A549 (cell line): ENCODE measurements around the gene MCAT.

Experiments used
- CHD2 ChIP-seq: fragments of 150-350 bp; IDR thresholded peaks from 2 replicates; pipeline ENCODE4 v1.6.1; 2014; ENCODE audit warnings: low read length; ENCODE audit not compliant: partially characterized antibody
- EP300 ChIP-seq, 2 experiments: fragments of >200 bp; sonication (Bioruptor Twin); formaldehyde crosslinking; IDR thresholded peaks; 2 replicates in 1 of 2; 3 replicates in 1 of 2; pipeline ENCODE4 v1.6.1; 2016 to 2017
- RAD21 ChIP-seq, 2 experiments: fragments of >200 bp in 1 of 2; sonication (Bioruptor Twin) in 1 of 2; formaldehyde crosslinking in 1 of 2; IDR thresholded peaks in 1 of 2; conservative IDR thresholded peaks in 1 of 2; 2 replicates in 1 of 2; 3 replicates in 1 of 2; pipeline ENCODE4 v1.6.1; 2012 to 2018; ENCODE audit warnings: inconsistent platforms in 1 of 2
- TF ChIP-seq, protein P1 (sequence below): fragments of 450-650 bp; IDR thresholded peaks from 2 replicates; pipeline ENCODE4 v1.6.1; 2014; ENCODE audit warnings: antibody characterized with exemption
- TF ChIP-seq, protein P2 (sequence below): fragments of >200 bp; sonication (Bioruptor Twin); formaldehyde crosslinking; IDR thresholded peaks from 3 replicates; pipeline ENCODE4 v1.5.1; 2016

- TF ChIP-seq CHD2, result no peak
- TF ChIP-seq, protein P1, sequence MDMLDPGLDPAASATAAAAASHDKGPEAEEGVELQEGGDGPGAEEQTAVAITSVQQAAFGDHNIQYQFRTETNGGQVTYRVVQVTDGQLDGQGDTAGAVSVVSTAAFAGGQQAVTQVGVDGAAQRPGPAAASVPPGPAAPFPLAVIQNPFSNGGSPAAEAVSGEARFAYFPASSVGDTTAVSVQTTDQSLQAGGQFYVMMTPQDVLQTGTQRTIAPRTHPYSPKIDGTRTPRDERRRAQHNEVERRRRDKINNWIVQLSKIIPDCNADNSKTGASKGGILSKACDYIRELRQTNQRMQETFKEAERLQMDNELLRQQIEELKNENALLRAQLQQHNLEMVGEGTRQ, result no peak
- no peak for TF ChIP-seq EP300 (IDR thresholded peaks at IDR 0.05)
- TF ChIP-seq, protein P2, sequence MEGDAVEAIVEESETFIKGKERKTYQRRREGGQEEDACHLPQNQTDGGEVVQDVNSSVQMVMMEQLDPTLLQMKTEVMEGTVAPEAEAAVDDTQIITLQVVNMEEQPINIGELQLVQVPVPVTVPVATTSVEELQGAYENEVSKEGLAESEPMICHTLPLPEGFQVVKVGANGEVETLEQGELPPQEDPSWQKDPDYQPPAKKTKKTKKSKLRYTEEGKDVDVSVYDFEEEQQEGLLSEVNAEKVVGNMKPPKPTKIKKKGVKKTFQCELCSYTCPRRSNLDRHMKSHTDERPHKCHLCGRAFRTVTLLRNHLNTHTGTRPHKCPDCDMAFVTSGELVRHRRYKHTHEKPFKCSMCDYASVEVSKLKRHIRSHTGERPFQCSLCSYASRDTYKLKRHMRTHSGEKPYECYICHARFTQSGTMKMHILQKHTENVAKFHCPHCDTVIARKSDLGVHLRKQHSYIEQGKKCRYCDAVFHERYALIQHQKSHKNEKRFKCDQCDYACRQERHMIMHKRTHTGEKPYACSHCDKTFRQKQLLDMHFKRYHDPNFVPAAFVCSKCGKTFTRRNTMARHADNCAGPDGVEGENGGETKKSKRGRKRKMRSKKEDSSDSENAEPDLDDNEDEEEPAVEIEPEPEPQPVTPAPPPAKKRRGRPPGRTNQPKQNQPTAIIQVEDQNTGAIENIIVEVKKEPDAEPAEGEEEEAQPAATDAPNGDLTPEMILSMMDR, result no peak
- no peak for TF ChIP-seq RAD21 (conservative IDR thresholded peaks at IDR 0.05 in 1 of 2, IDR thresholded peaks at IDR 0.05 in 1 of 2)
Observed at GRCh38 chr22:43183496-43184277, 40.5 kb upstream of the MCAT start.
